ENCODE measurements around the gene CTBS.

CTBS gene

DNA sequence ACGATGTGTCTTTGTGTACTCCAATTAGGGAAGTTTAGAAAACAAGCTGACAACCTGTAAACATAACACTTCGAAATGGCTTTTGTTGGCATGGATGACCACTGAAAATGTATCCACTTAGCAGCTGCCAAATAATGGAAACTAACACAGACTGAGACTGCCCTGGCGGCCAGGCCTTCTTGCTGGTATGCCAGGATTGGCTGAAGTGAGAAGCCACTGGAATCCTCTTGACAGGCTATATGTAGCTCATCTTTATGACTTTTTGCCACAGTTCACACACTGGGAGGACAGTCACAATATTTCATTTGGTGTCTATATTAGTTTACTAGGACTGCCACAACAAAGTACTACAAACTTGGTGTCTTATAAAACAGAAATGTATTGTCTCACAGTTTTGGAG lies 12.9 kb upstream of the CTBS start:
- no peaks in the 10 kb centered on the region for H3K36me3 ChIP-seq

DNA sequence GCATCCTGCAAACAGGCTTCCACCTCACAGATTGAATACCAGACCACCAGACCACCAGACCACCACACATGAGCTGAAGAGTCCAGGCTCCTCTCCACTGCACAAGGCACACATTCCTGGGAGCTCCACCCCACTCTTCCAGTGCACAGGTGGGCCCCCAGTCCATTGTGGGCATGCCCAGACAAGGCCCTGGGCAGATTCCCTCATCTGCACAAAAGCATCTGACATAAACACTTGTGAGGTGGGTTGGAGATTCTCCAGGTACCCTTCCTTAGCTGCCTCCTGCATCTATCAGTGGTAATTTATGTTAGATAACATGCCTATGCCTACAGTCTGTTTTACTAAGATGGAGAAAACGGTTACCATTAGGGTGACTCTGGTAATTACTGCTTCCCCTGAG lies 11.6 kb upstream of the CTBS start:
- H3K27me3 ChIP-seq, result no peaks in the 10 kb centered on the region
- H4K20me1 ChIP-seq, result no peaks in the 10 kb centered on the region
- H3K36me3 ChIP-seq, result no peaks in the 10 kb centered on the region
- no peak overlapping the region for H3K9ac ChIP-seq
- H3K4me2 ChIP-seq, result no peak overlapping the region
- no peak overlapping the region for H3K4me3 ChIP-seq
- no peak overlapping the region for H3K27ac ChIP-seq
- TF ChIP-seq Cebpa-rat (IDR thresholded peaks at IDR 0.05), result no peak
- peaks cover 14% of the 10 kb centered on the region for H3K9me3 ChIP-seq
- peaks cover 7% of the 10 kb centered on the region; the same call in 1 of the 2 replicates for H3K4me1 ChIP-seq

More for the DNA sequence above, 12.9 kb upstream of the CTBS start:
- Histone ChIP-seq H3K27me3 (no peaks in the 10 kb centered on the region), H3K4me1 (peaks cover 7% of the 10 kb centered on the region; the same call in 1 of the 2 replicates), H3K4me2 (no peak overlapping the region), H3K27ac (no peak overlapping the region), H4K20me1 (no peaks in the 10 kb centered on the region), H3K4me3 (no peak overlapping the region), H3K9me3 (peaks cover 14% of the 10 kb centered on the region), H3K9ac (no peak overlapping the region)
- no peak for TF ChIP-seq Cebpa-rat (IDR thresholded peaks at IDR 0.05)

DNA sequence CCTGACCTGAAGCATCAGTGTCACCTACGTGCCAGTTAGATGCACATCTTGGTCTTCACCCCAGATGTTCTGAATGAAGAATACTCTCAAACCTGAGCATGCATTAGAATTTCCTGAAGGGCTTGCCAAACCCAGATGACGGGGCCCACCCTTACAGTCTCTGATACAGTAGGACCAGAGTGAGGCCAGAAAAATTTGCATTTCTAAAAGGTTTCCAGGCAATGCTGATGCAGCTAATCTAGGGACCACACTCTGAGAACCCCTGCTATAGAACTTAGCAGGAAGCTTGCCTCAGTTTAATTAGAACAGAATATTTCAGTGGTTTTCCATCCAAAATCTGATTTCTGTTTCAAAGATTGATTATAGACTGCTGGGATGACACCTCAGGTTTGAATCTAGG lies 9.9 kb upstream of the CTBS start:
- no peaks in the 10 kb centered on the region for H3K27me3 ChIP-seq

DNA sequence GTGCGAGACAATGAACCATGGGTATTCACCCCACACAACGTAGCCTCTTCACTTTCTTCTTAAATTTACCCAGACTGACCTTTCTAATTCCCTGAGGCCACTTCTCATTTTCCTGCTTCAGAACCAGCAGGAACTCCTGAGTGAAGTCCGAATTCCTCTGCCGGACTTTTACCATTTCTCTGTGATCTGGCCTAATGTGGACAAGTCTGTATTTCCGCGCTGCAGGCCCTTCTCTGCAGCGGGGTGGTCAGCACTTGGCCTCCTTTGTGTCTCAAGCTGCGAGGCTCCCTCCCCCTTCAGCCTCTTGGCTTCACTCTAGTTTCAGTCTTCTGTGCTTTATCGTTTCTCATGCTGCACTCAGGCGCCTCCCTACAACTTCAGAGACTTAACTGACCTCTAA lies 9.4 kb upstream of the CTBS start:
- TF ChIP-seq Cebpa-rat (IDR thresholded peaks at IDR 0.05), result no peak
- H3K36me3 ChIP-seq, result no peaks in the 10 kb centered on the region
- H3K27me3 ChIP-seq, result no peaks in the 10 kb centered on the region
- H3K9ac ChIP-seq, result no peak overlapping the region
- H4K20me1 ChIP-seq, result no peaks in the 10 kb centered on the region
- H3K4me2 ChIP-seq, result no peak overlapping the region
- no peak overlapping the region for H3K27ac ChIP-seq
- H3K4me3 ChIP-seq, result no peak overlapping the region
- H3K9me3 ChIP-seq, result peaks cover 14% of the 10 kb centered on the region
- peaks cover 7% of the 10 kb centered on the region; the same call in 1 of the 2 replicates for H3K4me1 ChIP-seq

More for the DNA sequence above, 9.9 kb upstream of the CTBS start:
- H3K27ac ChIP-seq, result no peak overlapping the region
- peaks cover 7% of the 10 kb centered on the region; the same call in 1 of the 2 replicates for H3K4me1 ChIP-seq
- no peak overlapping the region for H3K4me3 ChIP-seq
- H4K20me1 ChIP-seq, result no peaks in the 10 kb centered on the region
- H3K9me3 ChIP-seq, result peaks cover 14% of the 10 kb centered on the region
- no peak overlapping the region for H3K4me2 ChIP-seq
- TF ChIP-seq Cebpa-rat (IDR thresholded peaks at IDR 0.05), result no peak
- no peaks in the 10 kb centered on the region for H3K36me3 ChIP-seq
- H3K9ac ChIP-seq, result no peak overlapping the region

DNA sequence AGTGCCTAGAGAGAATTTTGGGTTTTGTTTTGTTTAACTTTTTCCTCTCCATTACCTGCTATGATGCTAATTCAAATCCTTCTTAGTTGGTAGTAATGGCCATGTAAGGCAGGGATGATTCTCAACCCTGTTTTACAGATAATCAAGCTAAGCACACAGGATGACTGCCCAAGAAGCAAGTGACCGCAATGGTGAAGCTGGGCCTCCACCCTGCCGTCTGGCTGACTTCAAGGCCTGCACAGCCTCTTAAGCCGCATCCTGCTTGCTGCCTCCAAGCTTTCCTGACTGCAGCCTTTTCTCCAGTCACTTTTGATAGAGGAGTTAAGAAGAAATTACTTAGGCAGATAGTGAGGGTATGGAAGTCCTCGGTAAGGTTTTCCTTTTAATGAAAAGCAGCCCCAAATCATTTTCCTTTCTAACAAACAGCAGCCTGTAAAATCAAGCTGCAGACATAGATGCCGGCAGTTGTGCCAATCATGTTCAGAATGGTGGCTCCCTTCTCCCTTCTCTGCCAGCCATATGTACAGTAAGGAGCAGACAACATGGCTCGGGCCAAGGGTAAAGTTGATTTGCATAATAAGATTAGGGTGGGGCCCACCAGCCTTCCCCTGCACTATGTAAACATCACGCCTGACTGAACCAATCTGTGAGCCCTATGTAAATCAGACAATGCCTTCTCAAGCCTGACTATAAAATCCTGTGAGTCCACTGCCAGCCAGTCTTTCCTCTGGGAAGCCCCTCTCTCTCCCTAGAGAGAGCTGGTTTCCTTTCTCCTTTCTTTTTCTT lies 8.8 kb upstream of the CTBS start:
- Histone ChIP-seq H3K9me3 (peaks cover 14% of the 10 kb centered on the region), H3K36me3 (no peaks in the 10 kb centered on the region), H4K20me1 (no peaks in the 10 kb centered on the region), H3K27me3 (no peaks in the 10 kb centered on the region), H3K4me3 (no peak overlapping the region), H3K4me2 (no peak overlapping the region), H3K27ac (no peak overlapping the region), H3K9ac (no peak overlapping the region), H3K4me1 (peaks cover 7% of the 10 kb centered on the region; the same call in 1 of the 2 replicates)
- no peak for TF ChIP-seq Cebpa-rat (IDR thresholded peaks at IDR 0.05)

DNA sequence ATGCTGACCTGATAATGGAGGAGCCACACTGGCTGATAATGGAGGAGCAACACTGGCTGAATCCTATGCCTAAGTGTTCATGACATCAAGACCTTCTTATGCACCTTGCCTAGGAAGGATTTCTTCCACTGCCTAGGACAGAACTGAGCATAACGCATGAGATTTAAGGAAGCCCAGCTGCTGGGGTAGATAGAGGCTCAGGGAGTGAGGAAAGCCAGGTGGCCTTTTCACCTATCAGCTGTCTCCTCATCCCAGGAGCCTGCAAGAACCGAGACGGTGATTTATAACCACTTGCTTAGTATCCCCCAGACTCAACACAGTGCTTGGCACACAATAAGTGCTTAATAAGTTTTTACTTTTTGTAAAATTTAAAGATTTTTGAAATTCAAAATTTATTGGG lies 7.4 kb upstream of the CTBS start:
- H3K4me1 ChIP-seq, result peaks cover 7% of the 10 kb centered on the region; the same call in 1 of the 2 replicates
- H3K4me3 ChIP-seq, result no peak overlapping the region
- TF ChIP-seq Cebpa-rat (IDR thresholded peaks at IDR 0.05), result no peak
- H3K36me3 ChIP-seq, result no peaks in the 10 kb centered on the region
- no peak overlapping the region for H3K27ac ChIP-seq
- no peak overlapping the region for H3K4me2 ChIP-seq
- H4K20me1 ChIP-seq, result no peaks in the 10 kb centered on the region
- no peaks in the 10 kb centered on the region for H3K27me3 ChIP-seq
- H3K9me3 ChIP-seq, result peaks cover 14% of the 10 kb centered on the region
- no peak overlapping the region for H3K9ac ChIP-seq

DNA sequence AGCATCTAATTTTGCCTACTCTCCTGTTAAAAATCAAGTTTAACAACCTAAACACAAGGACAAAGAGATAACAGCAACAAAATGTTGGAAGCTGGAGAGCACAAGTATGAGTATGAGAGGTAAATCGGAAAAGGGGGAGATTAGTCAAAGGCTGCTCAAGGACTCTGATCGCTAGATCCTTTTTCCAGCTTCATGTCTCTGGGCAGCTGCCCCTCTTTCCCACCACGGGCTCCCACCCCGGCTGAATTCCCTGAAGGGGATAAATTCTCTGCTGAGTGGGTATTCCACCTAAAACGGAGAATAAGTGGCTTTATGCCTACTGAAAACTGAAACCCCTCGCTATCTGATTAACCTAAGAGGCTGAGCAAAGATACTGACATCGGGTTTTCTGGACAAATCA lies 696 bp upstream of the CTBS start:
- Histone ChIP-seq H3K27me3 (no peaks in the 10 kb centered on the region), H3K4me3 (peak overlapping the region; percentile 80), H3K4me1 (peaks cover 19% of the 10 kb centered on the region), H3K4me2 (peak overlapping the region; percentile 77), H3K9me3 (no peaks in the 10 kb centered on the region), H3K27ac (no peak overlapping the region), H3K36me3 (peaks cover 9% of the 10 kb centered on the region; the same call in 1 of the 2 replicates), H3K9ac (no peak overlapping the region), H4K20me1 (no peaks in the 10 kb centered on the region)
- TF ChIP-seq Cebpa-rat (IDR thresholded peaks at IDR 0.05), result no peak

DNA sequence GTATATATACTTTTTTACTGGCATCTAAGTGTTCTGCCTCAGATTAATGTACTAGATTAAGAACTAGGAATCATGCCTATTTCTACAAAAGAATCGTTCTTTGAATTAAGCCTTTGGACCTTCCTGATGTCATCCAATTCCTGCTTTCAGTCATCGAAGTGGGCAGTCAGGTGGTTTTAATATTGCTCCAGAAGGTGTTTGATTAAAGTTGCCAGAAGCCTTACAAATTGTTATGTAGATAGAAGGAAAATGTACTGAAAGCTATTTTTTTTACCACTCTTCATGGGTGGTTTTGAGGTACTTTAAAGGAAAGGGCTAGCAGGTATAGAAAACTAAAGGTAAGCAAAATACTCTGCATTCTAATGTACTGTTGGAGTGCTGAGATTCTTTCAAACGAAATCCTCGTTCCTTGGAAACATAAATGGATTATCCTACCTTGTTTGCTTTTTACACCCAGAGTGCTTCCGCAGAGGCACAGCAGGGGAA lies 716 bp downstream of the CTBS start:
- Histone ChIP-seq H3K4me2 (peak overlapping the region; percentile 92), H3K9me3 (no peaks in the 10 kb centered on the region), H3K4me3 (peak overlapping the region; percentile 80), H3K36me3 (peaks cover 18% of the 10 kb centered on the region), H3K27me3 (no peaks in the 10 kb centered on the region), H3K27ac (peak overlapping the region; percentile 95), H3K9ac (peak overlapping the region; percentile 95), H4K20me1 (no peaks in the 10 kb centered on the region), H3K4me1 (peaks cover 19% of the 10 kb centered on the region)
- TF ChIP-seq Cebpa-rat (IDR thresholded peaks at IDR 0.05), result no peak

DNA sequence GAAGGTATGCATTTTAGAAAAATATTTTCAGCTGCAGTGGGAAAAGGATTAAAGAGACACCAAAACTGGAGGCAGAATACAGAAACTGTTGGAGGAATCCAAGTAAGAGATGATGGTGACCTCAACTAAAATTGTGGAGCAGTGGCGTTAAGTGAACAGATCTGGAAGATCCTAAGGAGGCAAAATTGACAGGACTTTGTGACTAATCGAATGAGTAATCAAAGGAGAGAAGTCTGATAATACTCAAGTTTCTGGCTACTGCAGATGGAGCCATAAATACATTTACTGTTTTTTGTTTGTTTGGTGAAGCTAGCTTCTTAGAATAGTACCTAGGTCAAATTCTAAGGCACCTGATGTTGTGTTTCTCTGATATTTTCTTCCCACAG lies 3.1 kb downstream of the CTBS start:
- TF ChIP-seq Cebpa-rat (IDR thresholded peaks at IDR 0.05), result no peak
- Histone ChIP-seq H3K4me2 (no peak overlapping the region), H3K27ac (no peak overlapping the region)

DNA sequence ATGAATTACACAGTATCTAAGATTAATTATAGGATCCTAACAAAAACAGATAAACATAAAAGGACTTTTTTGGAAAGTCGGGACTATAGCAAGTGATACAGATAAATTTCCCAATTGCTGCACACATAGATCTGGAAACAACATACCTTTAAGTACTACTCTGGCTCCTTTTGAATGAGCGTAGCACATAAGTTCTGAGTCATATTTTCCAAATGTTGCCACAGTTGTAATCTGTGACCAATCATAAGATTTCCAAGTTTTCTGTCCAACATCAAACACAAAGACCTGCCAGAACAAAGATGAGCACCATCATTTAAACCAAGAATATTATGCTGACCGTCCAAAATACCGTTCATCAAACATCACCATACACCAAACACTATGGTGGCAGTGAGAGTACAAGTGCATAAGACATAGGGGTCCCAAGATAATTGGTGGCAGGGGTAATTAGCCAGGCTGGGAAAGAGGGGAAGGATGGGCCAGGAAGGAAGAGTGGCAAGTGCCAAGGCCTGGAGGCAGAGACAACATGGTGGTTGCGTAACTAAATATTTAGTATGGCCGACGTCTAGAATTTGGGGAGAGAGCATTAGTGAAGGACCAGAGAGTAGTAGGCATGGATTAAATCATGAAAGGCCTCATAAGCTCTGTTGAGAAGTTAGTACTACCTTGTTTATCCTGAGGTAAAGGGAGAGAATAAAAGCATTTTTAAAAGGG lies 3.6 kb downstream of the CTBS start:
- no peak overlapping the region for H3K27ac ChIP-seq
- no peaks in the 10 kb centered on the region for H3K27me3 ChIP-seq
- H3K4me2 ChIP-seq, result no peak overlapping the region
- peaks cover 19% of the 10 kb centered on the region for H3K4me1 ChIP-seq
- TF ChIP-seq Cebpa-rat (IDR thresholded peaks at IDR 0.05), result 0 out of 2 replicates have a peak, but pooled peaks have one; percentile 38
- H3K4me3 ChIP-seq, result no peak overlapping the region
- H3K9me3 ChIP-seq, result no peaks in the 10 kb centered on the region
- H3K9ac ChIP-seq, result no peak overlapping the region
- H3K36me3 ChIP-seq, result peaks cover 20% of the 10 kb centered on the region
- H4K20me1 ChIP-seq, result no peaks in the 10 kb centered on the region

More for the DNA sequence above, 3.1 kb downstream of the CTBS start:
- peaks cover 19% of the 10 kb centered on the region for H3K4me1 ChIP-seq
- H3K36me3 ChIP-seq, result peaks cover 20% of the 10 kb centered on the region
- H3K9me3 ChIP-seq, result no peaks in the 10 kb centered on the region
- H3K27me3 ChIP-seq, result no peaks in the 10 kb centered on the region
- no peaks in the 10 kb centered on the region for H4K20me1 ChIP-seq
- no peak overlapping the region for H3K9ac ChIP-seq
- no peak overlapping the region for H3K4me3 ChIP-seq

All from BLaER1 (cell line).